ENCODE measurements around the gene PAX4. TPM values are rescaled to one million over a fixed set of nuclear protein-coding genes. Genes with fewer than 3 reads are reported as not detected.
A peak's percentile ranks its signal among the peaks of the same experiment; 100 is the strongest.

Gene PAX4
- polyA plus RNA-seq, 1 donor from 2014 or later, result not detected

GRCh38 chr7:127588697-127589482 lies 29.1 kb downstream of the PAX4 start:
- H4K20me1 ChIP-seq (ENCODE audit: insufficient read depth), result no peaks in the 10 kb centered on the region
- H3K4me2 ChIP-seq (ENCODE audit: low read length), result peak overlapping the region; percentile 91
- H3K9me2 ChIP-seq (ENCODE audit: insufficient read depth, low read length), result no peaks in the 10 kb centered on the region
- H3K9ac ChIP-seq (ENCODE audit: low read length), result peak overlapping the region; percentile 90
- no peak for TF ChIP-seq MXI1 (conservative IDR thresholded peaks at IDR 0.05; ENCODE audit: poor library complexity, severe bottlenecking)
- peak; percentile 3 for TF ChIP-seq EP300 (conservative IDR thresholded peaks at IDR 0.05; ENCODE audit: poor library complexity, severe bottlenecking)
- peak; percentile 13 for TF ChIP-seq REST (IDR thresholded peaks at IDR 0.05; ENCODE audit: borderline replicate concordance)
- peak; percentile 77 for TF ChIP-seq CTCF (IDR thresholded peaks at IDR 0.05; ENCODE audit: poor library complexity, severe bottlenecking)
- peak; percentile 60 for TF ChIP-seq RAD21 (conservative IDR thresholded peaks at IDR 0.05)
- no peak for TF ChIP-seq TAF1 (IDR thresholded peaks at IDR 0.05; ENCODE audit: low read depth)
- TF ChIP-seq POLR2AphosphoS5 (IDR thresholded peaks at IDR 0.05), result peak; percentile 18
- no peak for TF ChIP-seq EZH2 (IDR thresholded peaks at IDR 0.05; ENCODE audit: borderline replicate concordance, insufficient read depth, low read length, poor library complexity, severe bottlenecking)
- peak; percentile 61 for TF ChIP-seq SMC3 (conservative IDR thresholded peaks at IDR 0.05; ENCODE audit: poor library complexity)
- no peaks in the 10 kb centered on the region for H3K36me3 ChIP-seq (ENCODE audit: insufficient read depth, low read length)
- peak overlapping the region; percentile 86 for H3K4me3 ChIP-seq (ENCODE audit: low read length)
- no peaks in the 10 kb centered on the region for H3F3A ChIP-seq (ENCODE audit: insufficient read depth, low read length, poor library complexity, severe bottlenecking)
- H3K27ac ChIP-seq (ENCODE audit: low read length), result peak overlapping the region; percentile 54
- H2AFZ ChIP-seq (ENCODE audit: low read depth, low read length), result peak overlapping the region; percentile 61
- H3K79me2 ChIP-seq (replicated peaks; ENCODE audit: insufficient read depth, low read length), result peaks cover 27% of the 10 kb centered on the region
- H3K27me3 ChIP-seq (ENCODE audit: insufficient read depth, low read depth, low read length), result no peaks in the 10 kb centered on the region
- no peaks in the 10 kb centered on the region for H3K9me3 ChIP-seq (ENCODE audit: low read length)

GRCh38 chr7:127588019-127588696 lies 29.8 kb downstream of the PAX4 start, which contains the start of gene ARF5:
Gene ARF5 (plus strand): TSS chr7:127588411. CDS start chr7:127588499, 88 bp downstream.
- Histone ChIP-seq H3K4me2 (ENCODE audit: low read length) (peak within 1 kb of the TSS; percentile 91), H4K20me1 (ENCODE audit: insufficient read depth) (no peaks in the 10 kb centered on the region), H3K36me3 (ENCODE audit: insufficient read depth, low read length) (no peaks in the 10 kb centered on the region), H3K9me3 (ENCODE audit: low read length) (no peaks in the 10 kb centered on the region), H3K27me3 (ENCODE audit: insufficient read depth, low read depth, low read length) (no peaks in the 10 kb centered on the region), H3F3A (ENCODE audit: insufficient read depth, low read length, poor library complexity, severe bottlenecking) (no peaks in the 10 kb centered on the region), H3K79me2 (replicated peaks; ENCODE audit: insufficient read depth, low read length) (peaks cover 32% of the 10 kb centered on the region), H3K9ac (ENCODE audit: low read length) (peak within 1 kb of the TSS; percentile 90), H3K27ac (ENCODE audit: low read length) (peak within 1 kb of the TSS; percentile 54), H3K9me2 (ENCODE audit: insufficient read depth, low read length) (no peaks in the 10 kb centered on the region), H2AFZ (ENCODE audit: low read depth, low read length) (peak within 1 kb of the TSS; percentile 61), H3K4me3 (ENCODE audit: low read length) (peak within 1 kb of the TSS; percentile 86)
- TF ChIP-seq RAD21 (conservative IDR thresholded peaks at IDR 0.05) (no peak), TAF1 (IDR thresholded peaks at IDR 0.05; ENCODE audit: low read depth) (peak; percentile 65), EP300 (conservative IDR thresholded peaks at IDR 0.05; ENCODE audit: poor library complexity, severe bottlenecking) (no peak), MXI1 (conservative IDR thresholded peaks at IDR 0.05; ENCODE audit: poor library complexity, severe bottlenecking) (peak; percentile 53), REST (IDR thresholded peaks at IDR 0.05; ENCODE audit: borderline replicate concordance) (peak; percentile 48), POLR2AphosphoS5 (IDR thresholded peaks at IDR 0.05) (peak; percentile 90)

Measured in neural cell (in vitro differentiated cells).